HG03558 (cell line): Measurements from ENCODE around the gene DDHD1.
"Not testable (repeated sequence)": the region's sequence is repeated elsewhere in the genome, so short reads cannot be mapped to it uniquely, and the experiment has no call there.

Experiments
- ATAC-seq: cut with Tn5 transposase; IDR thresholded peaks from one replicate; pipeline ENCODE4 v1.9.1; 2021; ENCODE audit warnings: moderate number of reproducible peaks; ENCODE audit not compliant: unreplicated experiment; ENCODE audit errors: extremely low read depth

Gene DDHD1

DNA sequence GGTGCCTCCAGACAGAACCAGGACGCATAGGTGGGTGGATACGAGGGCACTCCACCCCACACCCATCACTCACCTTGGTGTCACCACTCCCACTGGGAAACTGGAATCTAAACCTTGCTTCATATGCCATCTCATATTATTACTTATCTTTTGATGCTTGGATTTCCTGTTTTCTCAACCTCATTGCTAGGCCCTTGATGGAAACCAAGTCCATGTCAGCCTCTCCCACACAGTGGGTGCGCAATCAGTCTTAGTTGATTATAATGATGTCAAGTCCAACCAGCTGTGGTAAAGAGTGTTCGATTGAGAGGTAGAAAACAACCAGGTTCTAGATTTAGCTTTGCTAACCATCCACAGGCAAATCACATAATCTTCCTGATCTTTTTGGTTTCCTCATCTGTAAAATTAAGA lies 584 bp upstream of the DDHD1 start:
- no peak for ATAC-seq

- peak; percentile 3 for ATAC-seq
These were observed 788 bp downstream of the DDHD1 start for GRCh38 chr14:53152184-53152886.

DNA sequence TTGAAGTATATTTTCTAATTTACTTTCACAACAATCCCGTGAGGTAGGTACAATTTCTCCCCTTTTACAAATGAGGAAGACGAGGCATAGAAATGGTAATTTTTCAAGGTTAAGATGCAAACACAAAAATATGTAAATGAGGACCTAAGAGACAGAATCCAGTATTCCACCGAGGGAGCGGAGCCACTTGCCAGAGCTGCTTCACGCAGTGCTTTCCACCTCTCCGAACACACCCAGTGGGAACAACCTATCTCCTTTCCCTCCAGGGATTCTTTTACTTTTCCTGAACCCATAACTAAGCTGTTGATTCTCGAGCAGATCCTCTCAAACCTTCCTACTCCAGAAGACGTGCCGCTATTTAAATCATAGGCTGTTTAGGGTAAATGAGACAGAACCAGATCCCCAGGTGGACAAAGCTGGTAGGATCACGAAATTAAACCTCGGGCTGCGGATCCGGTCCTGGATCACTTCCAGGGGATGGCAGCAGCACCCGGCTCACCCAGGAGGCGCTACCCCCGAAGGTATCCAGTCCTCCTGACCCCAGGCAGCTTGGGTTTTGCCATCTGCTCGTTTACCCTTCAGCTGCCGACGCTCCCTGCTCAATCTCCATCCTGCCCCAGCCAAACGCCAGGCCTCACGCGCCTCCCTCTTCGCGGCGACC lies 1.5 kb downstream of the DDHD1 start:
- no peak for ATAC-seq

GRCh38 chr14:53149668-53150316 lies 3.3 kb downstream of the DDHD1 start:
- ATAC-seq = no peak

- ATAC-seq = no peak
These were observed 4.5 kb downstream of the DDHD1 start for GRCh38 chr14:53148671-53149070.

- no peak for ATAC-seq
These were observed 5.2 kb downstream of the DDHD1 start for GRCh38 chr14:53147893-53148292.

- ATAC-seq = no peak
These were observed 5.9 kb downstream of the DDHD1 start for GRCh38 chr14:53147208-53147607.

DNA sequence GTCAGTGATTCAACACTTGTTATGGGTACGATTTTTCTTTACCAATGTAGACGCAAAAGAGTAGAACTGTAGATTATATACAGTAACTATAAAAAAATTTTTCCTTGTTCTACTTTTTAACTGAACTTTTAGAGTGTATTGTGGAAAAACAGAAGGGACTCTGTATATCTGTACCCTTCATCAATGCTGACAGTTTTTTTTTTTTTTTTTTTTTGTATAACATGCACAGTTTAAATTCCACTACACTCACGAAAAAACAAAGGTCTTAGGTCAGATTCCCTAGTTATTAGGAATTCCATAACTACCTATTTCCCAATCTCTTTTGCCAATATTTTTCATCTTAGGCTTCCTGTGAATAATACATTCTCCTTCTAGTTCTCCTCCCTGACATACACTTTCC lies 6.4 kb downstream of the DDHD1 start:
- ATAC-seq = no peak

- ATAC-seq = peak; percentile 84
These were observed 8.9 kb downstream of the DDHD1 start for GRCh38 chr14:53144244-53144643.

DNA sequence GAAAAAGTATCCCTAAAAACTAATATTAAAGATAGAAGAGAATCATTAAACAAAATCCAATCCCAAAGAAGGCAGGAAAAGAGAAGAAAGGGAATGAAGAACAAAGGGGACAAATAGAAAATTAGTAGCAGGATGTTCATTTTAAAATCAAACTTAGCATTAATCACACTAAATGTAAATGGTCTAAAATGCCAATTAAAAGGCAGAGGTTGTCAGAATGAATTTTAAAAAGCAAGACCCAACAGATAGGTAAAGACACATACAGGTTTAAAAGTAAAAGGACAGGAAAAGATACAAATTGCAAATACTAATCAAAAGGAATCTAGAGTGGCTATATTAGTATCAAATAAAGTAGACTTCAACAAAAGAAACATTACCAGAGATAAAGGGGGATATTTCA lies 12.5 kb downstream of the DDHD1 start:
- ATAC-seq = no peak

GRCh38 chr14:53137568-53138203 lies 15.4 kb downstream of the DDHD1 start:
- ATAC-seq = no peak

DNA sequence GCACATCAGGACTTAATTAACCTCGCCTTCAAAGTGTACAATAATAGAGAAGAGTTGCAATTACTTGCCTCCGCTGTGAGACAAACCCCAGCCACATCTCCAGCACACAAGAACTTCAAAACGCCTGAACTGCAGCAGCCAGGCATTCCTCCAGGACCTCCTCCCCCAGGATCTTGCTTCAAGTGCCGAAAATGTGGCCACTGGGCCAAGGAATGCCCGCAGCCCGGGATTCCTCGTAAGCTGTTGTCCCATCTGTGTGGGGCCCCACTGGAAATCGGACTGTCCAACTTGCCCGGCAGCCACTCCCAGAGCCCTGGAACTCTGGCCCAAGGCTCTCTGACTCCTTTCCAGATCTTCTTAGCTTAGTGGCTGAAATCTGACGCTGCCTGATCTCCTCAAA lies 22.6 kb downstream of the DDHD1 start:
- not testable (repeated sequence) for ATAC-seq

DNA sequence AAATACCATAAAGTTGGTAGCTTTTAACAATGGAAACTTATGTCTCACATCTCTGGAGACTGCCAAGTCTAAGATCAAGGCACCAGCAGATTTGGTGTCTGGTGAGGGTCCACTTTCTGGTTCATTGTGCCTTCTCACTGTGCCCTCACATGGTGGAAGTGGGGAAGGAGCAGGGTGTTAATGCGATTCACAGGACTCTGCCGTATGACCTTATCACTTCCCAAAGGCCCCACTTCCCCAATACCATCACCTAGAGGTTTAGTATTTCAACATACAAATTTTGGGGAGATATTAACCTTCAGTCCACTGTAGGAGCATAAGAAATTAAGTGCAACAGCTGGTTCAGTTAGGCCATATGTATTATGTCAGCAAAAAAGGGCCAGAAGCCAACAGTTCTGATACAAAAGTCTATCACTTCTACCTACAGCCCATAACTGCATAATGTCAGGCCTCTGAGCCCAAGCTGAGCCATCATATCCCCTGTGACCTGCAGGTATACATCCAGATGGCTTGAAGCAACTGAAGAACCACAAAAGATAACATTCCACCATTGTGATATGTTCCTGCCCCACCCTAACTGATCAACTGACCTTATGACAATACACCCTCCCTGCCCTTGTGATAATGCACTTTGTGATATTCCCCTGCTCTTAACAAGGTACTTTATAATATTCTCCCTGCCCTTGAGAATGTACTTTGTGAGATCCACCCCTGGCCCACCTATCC lies 24.7 kb downstream of the DDHD1 start:
- ATAC-seq = no peak

DNA sequence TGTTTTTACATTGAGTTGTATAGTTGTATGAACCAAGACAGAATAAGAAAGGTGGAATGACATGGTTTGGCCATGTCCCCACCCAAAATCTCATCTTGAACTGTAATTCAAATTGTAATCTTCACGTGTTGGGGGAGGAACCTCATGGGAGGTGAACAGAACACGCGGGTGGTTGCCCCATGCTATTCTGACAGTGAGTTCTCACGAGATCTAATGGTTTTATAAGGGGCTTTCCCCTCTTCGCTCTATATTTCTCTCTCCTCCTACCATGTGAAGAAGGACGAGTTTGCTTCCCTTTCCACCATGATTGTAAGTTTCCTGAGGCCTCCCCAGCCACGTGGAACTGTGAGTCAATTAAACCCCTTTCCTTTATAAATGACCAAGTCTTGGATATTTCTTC lies 25.3 kb downstream of the DDHD1 start:
- no peak for ATAC-seq

GRCh38 chr14:53127151-53127550 lies 26.0 kb downstream of the DDHD1 start:
- no peak for ATAC-seq

DNA sequence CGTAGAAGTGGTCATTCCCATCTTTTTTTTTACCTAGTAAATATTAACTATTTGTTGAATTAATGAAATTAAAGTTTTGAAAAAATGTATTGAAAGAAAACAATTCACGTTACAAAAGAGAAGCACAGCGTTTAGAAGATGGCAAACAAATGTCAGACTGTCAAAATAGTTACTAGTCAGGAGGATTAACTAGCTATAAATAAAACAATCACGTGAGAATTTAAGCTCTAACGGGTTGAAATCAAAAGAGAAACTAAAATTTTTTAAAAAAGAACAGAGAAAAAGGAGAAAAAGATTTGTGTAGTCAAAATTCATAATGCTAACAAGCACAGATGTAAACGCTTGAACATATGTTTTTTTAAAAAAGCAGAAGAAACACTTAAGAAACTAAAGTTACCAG lies 26.4 kb downstream of the DDHD1 start:
- ATAC-seq = no peak

DNA sequence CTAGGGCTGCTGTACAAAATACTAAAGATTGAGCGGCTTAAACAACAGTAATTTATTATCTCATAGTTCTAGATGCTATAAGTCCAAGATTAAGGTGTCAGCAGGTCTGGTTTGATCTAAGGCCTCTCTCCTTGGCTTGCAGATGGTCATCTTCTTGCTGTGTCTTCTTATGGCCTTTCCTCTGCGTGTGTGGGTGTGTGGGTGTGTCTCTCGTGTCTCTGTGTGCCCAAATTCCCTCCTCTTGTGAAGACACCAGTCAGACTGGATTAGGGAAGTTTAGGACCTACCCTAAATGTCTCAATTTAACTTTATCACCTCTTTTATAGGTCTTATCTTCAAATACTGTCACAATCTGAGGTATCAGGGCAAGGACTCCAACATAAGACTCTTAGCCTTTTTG lies 28.3 kb downstream of the DDHD1 start:
- no peak for ATAC-seq

DNA sequence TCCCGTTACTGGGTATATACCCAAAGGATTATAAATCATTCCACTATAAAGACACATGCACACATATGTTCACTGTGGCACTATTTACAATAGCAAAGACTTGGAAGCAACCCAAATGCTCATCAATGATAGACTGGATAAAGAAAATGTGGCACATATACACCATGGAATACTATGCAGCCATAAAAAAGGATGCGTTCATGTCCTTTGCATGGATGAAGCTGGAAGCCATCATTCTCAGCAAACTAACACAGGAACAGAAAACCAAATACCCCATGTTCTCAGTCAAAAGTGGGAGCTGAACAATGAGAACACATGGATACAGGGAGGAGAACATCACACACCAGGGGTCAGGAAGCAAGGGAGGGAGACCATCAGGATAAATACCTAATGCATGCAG lies 31.7 kb downstream of the DDHD1 start:
- not testable (repeated sequence) for ATAC-seq

GRCh38 chr14:53117479-53117878 lies 35.6 kb downstream of the DDHD1 start:
- not testable (repeated sequence) for ATAC-seq

GRCh38 chr14:53113989-53114388 lies 39.1 kb downstream of the DDHD1 start:
- no peak for ATAC-seq
